H9 (cell line): Measurements from ENCODE around the gene NDOR1. TPM values are rescaled to one million over a fixed set of nuclear protein-coding genes. Genes with fewer than 3 reads are reported as not detected.
"Not testable (repeated sequence)": the region's sequence is repeated elsewhere in the genome, so short reads cannot be mapped to it uniquely, and the experiment has no call there.

Experiments
- DNase-seq: peaks from one replicate; pipeline ENCODE4 v3.0.0-alpha.2; 2017
- H2AFZ ChIP-seq: one replicate; pipeline ENCODE4 v1.6.1; 2013; ENCODE audit warnings: mild to moderate bottlenecking, low read length, control low read depth, moderate library complexity
- H2AK5ac ChIP-seq: 2 replicates; pipeline ENCODE4 v1.6.1; 2013; ENCODE audit warnings: low read length, control low read depth, mixed read lengths; ENCODE audit not compliant: insufficient read length
- H2BK120ac ChIP-seq: one replicate; pipeline ENCODE4 v1.6.1; 2013; ENCODE audit warnings: low read depth, mild to moderate bottlenecking, low read length, control low read depth, inconsistent platforms; ENCODE audit not compliant: poor library complexity, severe bottlenecking
- H2BK12ac ChIP-seq: 2 replicates; pipeline ENCODE4 v1.6.1; 2013; ENCODE audit warnings: low read length, control low read depth, mixed read lengths, low read depth; ENCODE audit not compliant: insufficient read length
- H2BK15ac ChIP-seq: 2 replicates; pipeline ENCODE4 v1.6.1; 2013; ENCODE audit warnings: low read depth, low read length, control low read depth
- H2BK20ac ChIP-seq: one replicate; pipeline ENCODE4 v1.6.1; 2013; ENCODE audit warnings: low read depth, mild to moderate bottlenecking, low read length, control low read depth, inconsistent platforms; ENCODE audit not compliant: poor library complexity, severe bottlenecking
- H2BK5ac ChIP-seq: 2 replicates; pipeline ENCODE4 v1.6.1; 2013; ENCODE audit warnings: low read length, control low read depth, mixed read lengths; ENCODE audit not compliant: insufficient read length
- H3K14ac ChIP-seq: 2 replicates; pipeline ENCODE4 v1.6.1; 2013; ENCODE audit warnings: low read length, control low read depth; ENCODE audit not compliant: insufficient read depth
- H3K18ac ChIP-seq: 2 replicates; pipeline ENCODE4 v1.6.1; 2013; ENCODE audit warnings: low read depth, mild to moderate bottlenecking, mixed read lengths, low read length, control low read depth; ENCODE audit not compliant: insufficient read length
- H3K23ac ChIP-seq: 2 replicates; pipeline ENCODE4 v1.6.1; 2013; ENCODE audit warnings: low read length, control low read depth, mixed read lengths, low read depth; ENCODE audit not compliant: insufficient read length
- H3K23me2 ChIP-seq: 2 replicates; pipeline ENCODE4 v1.6.1; 2013; ENCODE audit warnings: low read depth, mild to moderate bottlenecking, mixed read lengths, low read length, control low read depth; ENCODE audit not compliant: insufficient read length, poor library complexity, severe bottlenecking
- H3K27ac ChIP-seq: 2 replicates; pipeline ENCODE4 v1.5.1; 2013; ENCODE audit warnings: low read length, control low read depth, mixed read lengths, low read depth; ENCODE audit not compliant: insufficient read length
- H3K27me3 ChIP-seq: 2 replicates; pipeline ENCODE4 v1.6.1; 2013; ENCODE audit warnings: low read length, control low read depth, inconsistent platforms; ENCODE audit not compliant: insufficient read depth
- H3K4ac ChIP-seq: 2 replicates; pipeline ENCODE4 v1.6.1; 2013; ENCODE audit warnings: low read depth, mild to moderate bottlenecking, control low read depth, inconsistent platforms, low read length, moderate library complexity
- H3K4me1 ChIP-seq: 2 replicates; pipeline ENCODE4 v1.6.1; 2013; ENCODE audit warnings: low read length, control low read depth, inconsistent platforms; ENCODE audit not compliant: insufficient read depth
- H3K4me2 ChIP-seq: 2 replicates; pipeline ENCODE4 v1.6.1; 2013; ENCODE audit warnings: low read length, control low read depth, mixed read lengths; ENCODE audit not compliant: insufficient read length, insufficient read depth
- H3K56ac ChIP-seq: 2 replicates; pipeline ENCODE4 v1.6.1; 2013; ENCODE audit warnings: low read depth, mild to moderate bottlenecking, mixed read lengths, low read length, control low read depth; ENCODE audit not compliant: insufficient read length
- H3K79me1 ChIP-seq: 2 replicates; pipeline ENCODE4 v1.6.1; 2013; ENCODE audit warnings: low read depth, mild to moderate bottlenecking, moderate library complexity, low read length, control low read depth, inconsistent platforms; ENCODE audit not compliant: insufficient read depth, poor library complexity, severe bottlenecking
- H3K79me2 ChIP-seq: 2 replicates; pipeline ENCODE4 v1.6.1; 2013; ENCODE audit warnings: low read length, control low read depth, inconsistent platforms; ENCODE audit not compliant: insufficient read depth
- H3K9ac ChIP-seq: 2 replicates; pipeline ENCODE4 v1.6.1; 2013; ENCODE audit warnings: low read length, control low read depth, mixed read lengths; ENCODE audit not compliant: insufficient read length; ENCODE audit errors: extremely low read depth
- H3K9me3 ChIP-seq: one replicate; pipeline ENCODE4 v1.6.1; 2013; ENCODE audit warnings: low read depth, low read length, inconsistent platforms; ENCODE audit not compliant: control insufficient read depth
- H3T11ph ChIP-seq: one replicate; pipeline ENCODE4 v1.6.1; 2013; ENCODE audit warnings: mild to moderate bottlenecking, low read length, control low read depth, inconsistent platforms
- H4K20me1 ChIP-seq: one replicate; pipeline ENCODE4 v1.6.1; 2013; ENCODE audit not compliant: control insufficient read depth, insufficient read length, insufficient read depth
- H4K5ac ChIP-seq: 2 replicates; pipeline ENCODE4 v1.6.1; 2013; ENCODE audit warnings: low read depth, mild to moderate bottlenecking, mixed read lengths, low read length, control low read depth; ENCODE audit not compliant: insufficient read length
- H4K8ac ChIP-seq: replicated peaks from 2 replicates; pipeline ENCODE4 v1.6.1; 2013; ENCODE audit warnings: low read length, control low read depth, mixed read lengths, low read depth; ENCODE audit not compliant: insufficient read length
- H4K91ac ChIP-seq: 2 replicates; pipeline ENCODE4 v1.6.1; 2013; ENCODE audit warnings: low read depth, mild to moderate bottlenecking, moderate library complexity, mixed read lengths, low read length, control low read depth; ENCODE audit not compliant: insufficient read length
- H3K27ac Mint-ChIP-seq, 3 experiments: 2 replicates in 2 of 3; 3 replicates in 1 of 3; pipeline ENCODE4 v1.8.0; 2020 to 2021; ENCODE audit warnings: mixed read lengths in 3 of 3, mild to moderate bottlenecking in 1 of 3, moderate library complexity in 1 of 3
- H3K27me3 Mint-ChIP-seq: 2 replicates; pipeline ENCODE4 v1.8.0; 2021; ENCODE audit warnings: low read depth, mild to moderate bottlenecking, moderate library complexity, mixed read lengths
- H3K36me3 Mint-ChIP-seq, 3 experiments: 2 replicates in 2 of 3; 3 replicates in 1 of 3; pipeline ENCODE4 v1.8.0; 2020 to 2021; ENCODE audit warnings: low read depth in 3 of 3, mixed read lengths in 3 of 3; ENCODE audit not compliant: insufficient read depth in 1 of 3
- H3K4me1 Mint-ChIP-seq, 2 experiments: 2 replicates each; pipeline ENCODE4 v1.8.0; 2020; ENCODE audit warnings: mixed read lengths in 2 of 2
- H3K4me3 Mint-ChIP-seq, 2 experiments: 2 replicates in 1 of 2; 3 replicates in 1 of 2; pipeline ENCODE4 v1.8.0; 2020 to 2021; ENCODE audit warnings: mild to moderate bottlenecking in 2 of 2, mixed read lengths in 2 of 2, moderate library complexity in 1 of 2
- H3K9me3 Mint-ChIP-seq, 2 experiments: 2 replicates in 1 of 2; 3 replicates in 1 of 2; pipeline ENCODE4 v1.8.0; 2020; ENCODE audit warnings: mild to moderate bottlenecking in 2 of 2, mixed read lengths in 2 of 2, moderate library complexity in 1 of 2
- CTCF ChIP-seq: fragments of 200-600 bp; sonication (generic); conservative IDR thresholded peaks from 3 replicates; pipeline ENCODE4 v1.8.0; 2021; ENCODE audit warnings: antibody characterized with exemption, mild to moderate bottlenecking
- WGBS: extraction: QIAGEN DNeasy Blood & Tissue Kit; methylation state at CpG from one replicate; pipeline ENCODE4 v1.1.7; 2013; ENCODE audit warnings: missing lambda C conversion rate, low lambda C conversion rate, mixed read lengths; ENCODE audit not compliant: insufficient read length; ENCODE audit errors: extremely low coverage; 5-methylcytosine and 5-hydroxymethylcytosine counted together
- total RNA-seq: library from RNA; stranded (reverse); gene quantifications from 2 replicates; pipeline ENCODE4 v1.2.1, GENCODE V29; 2021

NDOR1 gene
- total RNA-seq, 1 experiment from 2014 or later = 44.1 TPM

GRCh38 chr9:137242269-137243203 is 37.0 kb downstream of the NDOR1 start:
- Histone ChIP-seq H4K5ac (no peak overlapping the region), H2BK12ac (no peak overlapping the region), H3T11ph (no peak overlapping the region), H4K91ac (no peak overlapping the region), H3K4ac (no peak overlapping the region), H3K18ac (no peak overlapping the region), H3K14ac (no peak overlapping the region; the same call in 1 of the 2 replicates), H3K79me1 (no peaks in the 10 kb centered on the region), H2BK120ac (no peak overlapping the region), H3K23ac (no peak overlapping the region), H4K20me1 (peaks cover 3% of the 10 kb centered on the region), H3K9me3 (no peaks in the 10 kb centered on the region), H3K79me2 (no peaks in the 10 kb centered on the region), H3K23me2 (peaks cover 12% of the 10 kb centered on the region), H3K27me3 (no peaks in the 10 kb centered on the region), H3K4me1 (no peaks in the 10 kb centered on the region; the same call in 1 of the 2 replicates), H2BK20ac (no peak overlapping the region), H2BK5ac (no peak overlapping the region), H3K9ac (peak overlapping the region; percentile 53), H2AFZ (no peak overlapping the region), H2BK15ac (no peak overlapping the region), H4K8ac (no peak overlapping the region), H3K27ac (no peak overlapping the region), H3K4me2 (peak overlapping the region; percentile 46), H3K56ac (no peak overlapping the region), H2AK5ac (no peak overlapping the region)
- Mint-ChIP-seq H3K9me3 (no peaks in the 10 kb centered on the region; a peak in 2 of 5 replicates), H3K27ac (no peak overlapping the region; a peak in 3 of 7 replicates), H3K4me3 (peak overlapping the region; percentile 77 to 86), H3K27me3 (peaks cover 18% of the 10 kb centered on the region), H3K4me1 (peaks cover 24 to 34% of the 10 kb centered on the region in 2 experiments), H3K36me3 (peaks cover 19 to 26% (median 24%) of the 10 kb centered on the region in 3 experiments)
- no peak for DNase-seq
- no peak for TF ChIP-seq CTCF
- WGBS = no CpG with 5 or more reads among the region's 36 CpGs

- not testable (repeated sequence) for H2BK20ac ChIP-seq, H3K23ac ChIP-seq, H3K4ac ChIP-seq, H2BK5ac ChIP-seq, H2BK12ac ChIP-seq, H2BK15ac ChIP-seq, H3K79me2 ChIP-seq, H2BK120ac ChIP-seq, DNase-seq, H4K20me1 ChIP-seq, H3T11ph ChIP-seq, H4K91ac ChIP-seq, H3K79me1 ChIP-seq, H3K18ac ChIP-seq, H2AK5ac ChIP-seq, H3K27ac ChIP-seq, H3K4me2 ChIP-seq, H3K27me3 ChIP-seq, H2AFZ ChIP-seq, H3K4me1 ChIP-seq, H3K27ac Mint-ChIP-seq, H3K9ac ChIP-seq, H4K8ac ChIP-seq, H3K9me3 ChIP-seq, H4K5ac ChIP-seq, H3K56ac ChIP-seq, H3K14ac ChIP-seq, H3K9me3 Mint-ChIP-seq
- WGBS = no CpG with 5 or more reads among the region's 18 CpGs
- Mint-ChIP-seq H3K27me3 (peaks cover 23% of the 10 kb centered on the region), H3K4me3 (peak overlapping the region; percentile 77 to 86), H3K36me3 (peaks cover 19 to 26% (median 24%) of the 10 kb centered on the region in 3 experiments), H3K4me1 (peaks cover 21 to 32% of the 10 kb centered on the region in 2 experiments)
- peaks cover 12% of the 10 kb centered on the region for H3K23me2 ChIP-seq
Measured at GRCh38 chr9:137243266-137243625, 37.7 kb downstream of the NDOR1 start.
